ENCODE results near the gene BNIP2. TPM values are rescaled to one million over a fixed set of nuclear protein-coding genes. Genes with fewer than 3 reads are reported as not detected.

The BNIP2 gene
- total RNA-seq, 1 donor from 2014 or later, result 71.5 TPM

Other genes starting within 250 kb of the BNIP2 start
- not detected for gene GCNT3, start 77.5 kb downstream of the BNIP2 start, total RNA-seq
- gene GTF2A2, start 31.8 kb downstream of the BNIP2 start, total RNA-seq, result 126 TPM

Data from Right ventricle myocardium superior (tissue), 1 donor.